H9 (cell line): ENCODE measurements around the gene TEX53. TPM values are rescaled to one million over a fixed set of nuclear protein-coding genes. Genes with fewer than 3 reads are reported as not detected.

Source experiments
- DNase-seq: peaks from one replicate; pipeline ENCODE4 v3.0.0-alpha.2; 2017
- H2AFZ ChIP-seq: one replicate; pipeline ENCODE4 v1.6.1; 2013; ENCODE audit warnings: mild to moderate bottlenecking, low read length, control low read depth, moderate library complexity
- H2AK5ac ChIP-seq: 2 replicates; pipeline ENCODE4 v1.6.1; 2013; ENCODE audit warnings: low read length, control low read depth, mixed read lengths; ENCODE audit not compliant: insufficient read length
- H2BK120ac ChIP-seq: one replicate; pipeline ENCODE4 v1.6.1; 2013; ENCODE audit warnings: low read depth, mild to moderate bottlenecking, low read length, control low read depth, inconsistent platforms; ENCODE audit not compliant: poor library complexity, severe bottlenecking
- H2BK12ac ChIP-seq: 2 replicates; pipeline ENCODE4 v1.6.1; 2013; ENCODE audit warnings: low read length, control low read depth, mixed read lengths, low read depth; ENCODE audit not compliant: insufficient read length
- H2BK15ac ChIP-seq: 2 replicates; pipeline ENCODE4 v1.6.1; 2013; ENCODE audit warnings: low read depth, low read length, control low read depth
- H2BK20ac ChIP-seq: one replicate; pipeline ENCODE4 v1.6.1; 2013; ENCODE audit warnings: low read depth, mild to moderate bottlenecking, low read length, control low read depth, inconsistent platforms; ENCODE audit not compliant: poor library complexity, severe bottlenecking
- H2BK5ac ChIP-seq: 2 replicates; pipeline ENCODE4 v1.6.1; 2013; ENCODE audit warnings: low read length, control low read depth, mixed read lengths; ENCODE audit not compliant: insufficient read length
- H3K14ac ChIP-seq: 2 replicates; pipeline ENCODE4 v1.6.1; 2013; ENCODE audit warnings: low read length, control low read depth; ENCODE audit not compliant: insufficient read depth
- H3K18ac ChIP-seq: 2 replicates; pipeline ENCODE4 v1.6.1; 2013; ENCODE audit warnings: low read depth, mild to moderate bottlenecking, mixed read lengths, low read length, control low read depth; ENCODE audit not compliant: insufficient read length
- H3K23ac ChIP-seq: 2 replicates; pipeline ENCODE4 v1.6.1; 2013; ENCODE audit warnings: low read length, control low read depth, mixed read lengths, low read depth; ENCODE audit not compliant: insufficient read length
- H3K23me2 ChIP-seq: 2 replicates; pipeline ENCODE4 v1.6.1; 2013; ENCODE audit warnings: low read depth, mild to moderate bottlenecking, mixed read lengths, low read length, control low read depth; ENCODE audit not compliant: insufficient read length, poor library complexity, severe bottlenecking
- H3K27ac ChIP-seq: 2 replicates; pipeline ENCODE4 v1.5.1; 2013; ENCODE audit warnings: low read length, control low read depth, mixed read lengths, low read depth; ENCODE audit not compliant: insufficient read length
- H3K27me3 ChIP-seq: 2 replicates; pipeline ENCODE4 v1.6.1; 2013; ENCODE audit warnings: low read length, control low read depth, inconsistent platforms; ENCODE audit not compliant: insufficient read depth
- H3K4ac ChIP-seq: 2 replicates; pipeline ENCODE4 v1.6.1; 2013; ENCODE audit warnings: low read depth, mild to moderate bottlenecking, control low read depth, inconsistent platforms, low read length, moderate library complexity
- H3K4me1 ChIP-seq: 2 replicates; pipeline ENCODE4 v1.6.1; 2013; ENCODE audit warnings: low read length, control low read depth, inconsistent platforms; ENCODE audit not compliant: insufficient read depth
- H3K4me2 ChIP-seq: 2 replicates; pipeline ENCODE4 v1.6.1; 2013; ENCODE audit warnings: low read length, control low read depth, mixed read lengths; ENCODE audit not compliant: insufficient read length, insufficient read depth
- H3K56ac ChIP-seq: 2 replicates; pipeline ENCODE4 v1.6.1; 2013; ENCODE audit warnings: low read depth, mild to moderate bottlenecking, mixed read lengths, low read length, control low read depth; ENCODE audit not compliant: insufficient read length
- H3K79me1 ChIP-seq: 2 replicates; pipeline ENCODE4 v1.6.1; 2013; ENCODE audit warnings: low read depth, mild to moderate bottlenecking, moderate library complexity, low read length, control low read depth, inconsistent platforms; ENCODE audit not compliant: insufficient read depth, poor library complexity, severe bottlenecking
- H3K79me2 ChIP-seq: 2 replicates; pipeline ENCODE4 v1.6.1; 2013; ENCODE audit warnings: low read length, control low read depth, inconsistent platforms; ENCODE audit not compliant: insufficient read depth
- H3K9ac ChIP-seq: 2 replicates; pipeline ENCODE4 v1.6.1; 2013; ENCODE audit warnings: low read length, control low read depth, mixed read lengths; ENCODE audit not compliant: insufficient read length; ENCODE audit errors: extremely low read depth
- H3K9me3 ChIP-seq: one replicate; pipeline ENCODE4 v1.6.1; 2013; ENCODE audit warnings: low read depth, low read length, inconsistent platforms; ENCODE audit not compliant: control insufficient read depth
- H3T11ph ChIP-seq: one replicate; pipeline ENCODE4 v1.6.1; 2013; ENCODE audit warnings: mild to moderate bottlenecking, low read length, control low read depth, inconsistent platforms
- H4K20me1 ChIP-seq: one replicate; pipeline ENCODE4 v1.6.1; 2013; ENCODE audit not compliant: control insufficient read depth, insufficient read length, insufficient read depth
- H4K5ac ChIP-seq: 2 replicates; pipeline ENCODE4 v1.6.1; 2013; ENCODE audit warnings: low read depth, mild to moderate bottlenecking, mixed read lengths, low read length, control low read depth; ENCODE audit not compliant: insufficient read length
- H4K8ac ChIP-seq: replicated peaks from 2 replicates; pipeline ENCODE4 v1.6.1; 2013; ENCODE audit warnings: low read length, control low read depth, mixed read lengths, low read depth; ENCODE audit not compliant: insufficient read length
- H4K91ac ChIP-seq: 2 replicates; pipeline ENCODE4 v1.6.1; 2013; ENCODE audit warnings: low read depth, mild to moderate bottlenecking, moderate library complexity, mixed read lengths, low read length, control low read depth; ENCODE audit not compliant: insufficient read length
- H3K27ac Mint-ChIP-seq, 3 experiments: 2 replicates in 2 of 3; 3 replicates in 1 of 3; pipeline ENCODE4 v1.8.0; 2020 to 2021; ENCODE audit warnings: mixed read lengths in 3 of 3, mild to moderate bottlenecking in 1 of 3, moderate library complexity in 1 of 3
- H3K27me3 Mint-ChIP-seq: 2 replicates; pipeline ENCODE4 v1.8.0; 2021; ENCODE audit warnings: low read depth, mild to moderate bottlenecking, moderate library complexity, mixed read lengths
- H3K36me3 Mint-ChIP-seq, 3 experiments: 2 replicates in 2 of 3; 3 replicates in 1 of 3; pipeline ENCODE4 v1.8.0; 2020 to 2021; ENCODE audit warnings: low read depth in 3 of 3, mixed read lengths in 3 of 3; ENCODE audit not compliant: insufficient read depth in 1 of 3
- H3K4me1 Mint-ChIP-seq, 2 experiments: 2 replicates each; pipeline ENCODE4 v1.8.0; 2020; ENCODE audit warnings: mixed read lengths in 2 of 2
- H3K4me3 Mint-ChIP-seq, 2 experiments: 2 replicates in 1 of 2; 3 replicates in 1 of 2; pipeline ENCODE4 v1.8.0; 2020 to 2021; ENCODE audit warnings: mild to moderate bottlenecking in 2 of 2, mixed read lengths in 2 of 2, moderate library complexity in 1 of 2
- H3K9me3 Mint-ChIP-seq, 2 experiments: 2 replicates in 1 of 2; 3 replicates in 1 of 2; pipeline ENCODE4 v1.8.0; 2020; ENCODE audit warnings: mild to moderate bottlenecking in 2 of 2, mixed read lengths in 2 of 2, moderate library complexity in 1 of 2
- WGBS: extraction: QIAGEN DNeasy Blood & Tissue Kit; methylation state at CpG from one replicate; pipeline ENCODE4 v1.1.7; 2013; ENCODE audit warnings: missing lambda C conversion rate, low lambda C conversion rate, mixed read lengths; ENCODE audit not compliant: insufficient read length; ENCODE audit errors: extremely low coverage; 5-methylcytosine and 5-hydroxymethylcytosine counted together
- total RNA-seq: library from RNA; stranded (reverse); gene quantifications from 2 replicates; pipeline ENCODE4 v1.2.1, GENCODE V29; 2021
- TF ChIP-seq, protein P1 (sequence below): fragments of 200-600 bp; sonication (generic); conservative IDR thresholded peaks from 3 replicates; pipeline ENCODE4 v1.8.0; 2021; ENCODE audit warnings: antibody characterized with exemption, mild to moderate bottlenecking

TEX53 gene
- total RNA-seq, 1 experiment from 2014 or later = not detected

DNA sequence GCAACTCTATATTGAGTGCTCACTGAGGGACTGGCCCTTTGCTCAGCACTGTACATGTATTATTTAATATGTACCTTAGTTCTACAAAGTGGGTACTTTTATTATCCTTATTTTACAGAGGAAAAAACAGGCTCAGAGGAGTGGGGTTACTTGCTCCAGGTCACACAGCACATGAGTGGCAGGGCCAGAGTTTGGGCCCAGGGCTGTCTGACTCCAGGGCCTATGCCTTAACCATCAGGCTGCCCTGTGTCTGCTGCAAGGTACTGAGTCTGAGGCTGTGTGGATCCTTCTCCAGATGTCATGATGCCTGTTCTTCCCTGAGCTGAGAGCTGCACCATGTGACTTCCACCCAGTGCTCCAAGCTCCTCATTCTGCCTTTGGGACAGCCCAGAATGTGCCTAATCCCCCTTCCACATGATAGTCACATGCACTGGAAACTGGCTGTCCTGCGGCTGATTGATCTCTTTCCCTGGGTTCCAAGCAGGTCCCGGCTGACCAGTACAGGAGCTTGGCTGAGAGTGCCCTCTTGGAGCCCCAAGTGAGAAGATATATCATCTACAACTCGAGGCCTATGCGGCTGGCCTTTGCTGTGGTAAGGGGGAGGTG lies 31.1 kb downstream of the TEX53 start:
- Histone ChIP-seq H3K27ac (no peak overlapping the region), H3K14ac (no peak overlapping the region), H3K9ac (no peak overlapping the region), H2BK12ac (no peak overlapping the region), H3K56ac (no peak overlapping the region), H3K27me3 (no peaks in the 10 kb centered on the region), H3K4me2 (no peak overlapping the region), H4K91ac (no peak overlapping the region), H3K4ac (no peak overlapping the region), H2BK120ac (no peak overlapping the region), H3T11ph (no peak overlapping the region), H2AK5ac (no peak overlapping the region), H3K23ac (no peak overlapping the region), H3K9me3 (no peaks in the 10 kb centered on the region), H2AFZ (no peak overlapping the region), H3K79me2 (no peaks in the 10 kb centered on the region), H2BK15ac (no peak overlapping the region), H3K79me1 (no peaks in the 10 kb centered on the region), H2BK5ac (no peak overlapping the region), H4K5ac (no peak overlapping the region), H4K20me1 (no peaks in the 10 kb centered on the region), H2BK20ac (no peak overlapping the region), H3K18ac (no peak overlapping the region), H3K4me1 (no peaks in the 10 kb centered on the region), H4K8ac (no peak overlapping the region), H3K23me2 (no peaks in the 10 kb centered on the region)
- Mint-ChIP-seq H3K9me3 (no peaks in the 10 kb centered on the region), H3K36me3 (peaks cover 10 to 40% (median 13%) of the 10 kb centered on the region in 3 experiments; a peak in 5 of 7 replicates), H3K4me1 (no peaks in the 10 kb centered on the region), H3K4me3 (no peak overlapping the region), H3K27me3 (no peaks in the 10 kb centered on the region), H3K27ac (peak overlapping the region in 1 of 3 experiments; percentile 21; a peak in 1 of 7 replicates)
- no CpG with 5 or more reads among the region's 4 CpGs for WGBS
- no peak for DNase-seq
- TF ChIP-seq, protein P1, sequence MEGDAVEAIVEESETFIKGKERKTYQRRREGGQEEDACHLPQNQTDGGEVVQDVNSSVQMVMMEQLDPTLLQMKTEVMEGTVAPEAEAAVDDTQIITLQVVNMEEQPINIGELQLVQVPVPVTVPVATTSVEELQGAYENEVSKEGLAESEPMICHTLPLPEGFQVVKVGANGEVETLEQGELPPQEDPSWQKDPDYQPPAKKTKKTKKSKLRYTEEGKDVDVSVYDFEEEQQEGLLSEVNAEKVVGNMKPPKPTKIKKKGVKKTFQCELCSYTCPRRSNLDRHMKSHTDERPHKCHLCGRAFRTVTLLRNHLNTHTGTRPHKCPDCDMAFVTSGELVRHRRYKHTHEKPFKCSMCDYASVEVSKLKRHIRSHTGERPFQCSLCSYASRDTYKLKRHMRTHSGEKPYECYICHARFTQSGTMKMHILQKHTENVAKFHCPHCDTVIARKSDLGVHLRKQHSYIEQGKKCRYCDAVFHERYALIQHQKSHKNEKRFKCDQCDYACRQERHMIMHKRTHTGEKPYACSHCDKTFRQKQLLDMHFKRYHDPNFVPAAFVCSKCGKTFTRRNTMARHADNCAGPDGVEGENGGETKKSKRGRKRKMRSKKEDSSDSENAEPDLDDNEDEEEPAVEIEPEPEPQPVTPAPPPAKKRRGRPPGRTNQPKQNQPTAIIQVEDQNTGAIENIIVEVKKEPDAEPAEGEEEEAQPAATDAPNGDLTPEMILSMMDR = no peak
